K562 (cell line): ENCODE results near the gene NEDD4L. TPM values are rescaled to one million over a fixed set of nuclear protein-coding genes. Genes with fewer than 3 reads are reported as not detected.

Source experiments
- ATAC-seq: fragments of 200-7000 bp; cut with Tn5 transposase; 3 replicates; pipeline ENCODE4 v1.9.1; 2020; ENCODE audit warnings: moderate library complexity
- BruUV-seq: library from RNA; stranded (reverse); fragments of 400-500 nt; replicated peaks from 2 replicates; lab custom pipeline; 2021; lab: Mats Ljungman, UMichigan
- CTCF ChIA-PET: fragments of 300-600 bp; formaldehyde crosslinking; extraction: SDS; loops from one replicate; lab custom pipeline; 2021; ENCODE audit warnings: low intra/inter-chr PET ratio; lab: Yijun Ruan, JAX
- POLR2A ChIA-PET: fragments of 300-600, 350-650 bp; sonication (Branson Sonifier 250); formaldehyde crosslinking; extraction: SDS; loops from one replicate; lab custom pipeline; 2021; ENCODE audit warnings: antibody characterized with exemption, inconsistent platforms; lab: Yijun Ruan, JAX
- DNase-seq, 4 experiments: peaks; one replicate each; pipeline versions ENCODE4 v3.0.0 to v3.0.0-alpha.2; 2011 to 2018; ENCODE audit warnings: low spot score in 3 of 4, mixed read lengths in 3 of 4; ENCODE audit errors: extremely low read depth in 1 of 4
- FAIRE-seq: peaks from 2 replicates; lab custom pipeline; 2011; peaks lifted over from hg19 to GRCh38; lab: Jason Lieb, UNC
- H2AFZ ChIP-seq: 2 replicates; pipeline ENCODE4 v1.6.0; 2011; ENCODE audit warnings: low read depth, low read length, control low read depth, inconsistent platforms
- H3K27ac ChIP-seq: fragments of 200-600 bp; 3 replicates; pipeline ENCODE4 v1.8.0; 2011; ENCODE audit warnings: low read depth, mild to moderate bottlenecking, control low read depth, inconsistent platforms, low read length, moderate library complexity, mixed read lengths; ENCODE audit errors: extremely low read depth
- H3K27me3 ChIP-seq, 2 experiments: fragments of 300-600 bp in 1 of 2; 2 replicates in 1 of 2; 3 replicates in 1 of 2; pipeline versions ENCODE4 v1.6.0 to v1.8.0; 2011; ENCODE audit warnings: inconsistent platforms in 2 of 2, low read length in 2 of 2, mild to moderate bottlenecking in 1 of 2, mixed read lengths in 1 of 2, moderate library complexity in 1 of 2; ENCODE audit not compliant: control insufficient read depth in 2 of 2, insufficient read depth in 2 of 2
- H3K36me3 ChIP-seq: fragments of 300-600 bp; 3 replicates; pipeline ENCODE4 v1.8.0; 2011; ENCODE audit warnings: mild to moderate bottlenecking, low read length, inconsistent platforms; ENCODE audit not compliant: control insufficient read depth, insufficient read depth
- H3K4me1 ChIP-seq, 2 experiments: fragments of 200-600 bp in 1 of 2; replicated peaks in 1 of 2; 2 replicates in 1 of 2; 3 replicates in 1 of 2; pipeline versions ENCODE4 v1.5.1 to v1.8.0; 2011; ENCODE audit warnings: inconsistent platforms in 2 of 2, low read length in 2 of 2, mild to moderate bottlenecking in 1 of 2, mixed read lengths in 1 of 2, moderate library complexity in 1 of 2; ENCODE audit not compliant: control insufficient read depth in 2 of 2, insufficient read depth in 2 of 2
- H3K4me2 ChIP-seq: 2 replicates; pipeline ENCODE4 v1.6.1; 2011; ENCODE audit warnings: low read length, control low read depth, inconsistent platforms, mixed read lengths; ENCODE audit not compliant: insufficient read depth
- H3K4me3 ChIP-seq: fragments of 200-600 bp; sonication (generic), shearing (Covaris generic); 2 replicates; pipeline ENCODE4 v1.5.1; 2016; ENCODE audit warnings: control low read depth, inconsistent platforms
- H3K79me2 ChIP-seq: fragments of 200-600 bp; 3 replicates; pipeline ENCODE4 v1.8.0; 2011; ENCODE audit warnings: low read length, inconsistent platforms; ENCODE audit not compliant: control insufficient read depth, insufficient read depth
- H3K9ac ChIP-seq, 2 experiments: 2 replicates each; pipeline versions ENCODE4 v1.6.0 to v1.6.1; 2011; ENCODE audit warnings: low read depth in 2 of 2, low read length in 2 of 2, control low read depth in 1 of 2, inconsistent platforms in 1 of 2, mild to moderate bottlenecking in 1 of 2, mixed read lengths in 1 of 2; ENCODE audit not compliant: insufficient read depth in 1 of 2
- H3K9me1 ChIP-seq: one replicate; pipeline ENCODE4 v1.6.0; 2011; ENCODE audit warnings: inconsistent platforms, mild to moderate bottlenecking, low read length, moderate library complexity; ENCODE audit not compliant: control insufficient read depth, insufficient read depth
- H3K9me3 ChIP-seq: replicated peaks from 2 replicates; pipeline ENCODE4 v1.5.1; 2011; ENCODE audit warnings: low read depth, low read length, inconsistent platforms; ENCODE audit not compliant: control insufficient read depth, insufficient read depth
- H4K20me1 ChIP-seq: replicated peaks from 2 replicates; pipeline ENCODE4 v1.6.1; 2011; ENCODE audit warnings: low read length, inconsistent platforms, mixed read lengths; ENCODE audit not compliant: control insufficient read depth, insufficient read depth
- CBFB ChIP-seq: sonication (generic); formaldehyde crosslinking; IDR thresholded peaks from 2 replicates; pipeline ENCODE4 v1.4.0; 2020; ENCODE audit warnings: mild to moderate bottlenecking, missing genetic modification reagents
- ESRRA ChIP-seq: fragments of 450-650 bp; IDR thresholded peaks from 2 replicates; pipeline ENCODE4 v1.6.1; 2014; ENCODE audit warnings: low read depth, mild to moderate bottlenecking, moderate library complexity, borderline replicate concordance
- HDGF ChIP-seq: fragments of 450-650 bp; IDR thresholded peaks from 2 replicates; pipeline ENCODE4 v1.6.1; 2016
- ID3 ChIP-seq, 2 experiments: fragments of 250-450 bp in 1 of 2; fragments of 450-650 bp in 1 of 2; sonication (Bioruptor Pico) in 1 of 2; IDR thresholded peaks; 2 replicates each; pipeline versions ENCODE4 v1.6.1 to v1.8.0; 2016 to 2021; ENCODE audit warnings: mild to moderate bottlenecking in 2 of 2, moderate library complexity in 2 of 2, missing compliant biosample characterization in 1 of 2, missing genetic modification characterization in 1 of 2
- KHSRP ChIP-seq: fragments of 450-650 bp; IDR thresholded peaks from 2 replicates; pipeline ENCODE4 v1.6.1; 2017
- LCOR ChIP-seq: sonication (generic); formaldehyde crosslinking; IDR thresholded peaks from 2 replicates; pipeline ENCODE4 v1.8.0; 2022; ENCODE audit warnings: mild to moderate bottlenecking, missing genetic modification reagents
- MBD2 ChIP-seq: sonication (generic); IDR thresholded peaks from 2 replicates; pipeline ENCODE4 v1.6.1; 2016; ENCODE audit warnings: low read depth, borderline replicate concordance
- MTA3 ChIP-seq: fragments of 450-650 bp; formaldehyde crosslinking; IDR thresholded peaks from 2 replicates; pipeline ENCODE4 v1.6.1; 2017; ENCODE audit warnings: mild to moderate bottlenecking, borderline replicate concordance
- NR3C1 ChIP-seq: sonication (generic); formaldehyde crosslinking; IDR thresholded peaks from 2 replicates; pipeline ENCODE4 v1.8.1; 2022; ENCODE audit warnings: missing genetic modification reagents
- TBL1XR1 ChIP-seq, 2 experiments: IDR thresholded peaks; 2 replicates each; pipeline ENCODE4 v1.6.1; 2012; ENCODE audit warnings: improper control_type of control experiment in 2 of 2, low read length in 2 of 2, mild to moderate bottlenecking in 1 of 2
- U2AF2 ChIP-seq: fragments of 200-400 bp; formaldehyde crosslinking; optimal IDR thresholded peaks from 2 replicates; pipeline ENCODE3; 2017; ENCODE audit warnings: low read depth, mild to moderate bottlenecking, low read length
- ZNF224 ChIP-seq: sonication (generic); formaldehyde crosslinking; IDR thresholded peaks from 2 replicates; pipeline ENCODE4 v1.8.0; 2022; ENCODE audit warnings: mild to moderate bottlenecking, missing genetic modification reagents
- ZNF586 ChIP-seq: fragments of 450-650 bp; formaldehyde crosslinking; conservative IDR thresholded peaks from 2 replicates; pipeline ENCODE4 v1.4.0; 2020; ENCODE audit warnings: mild to moderate bottlenecking, moderate library complexity
- whole genome bisulfite sequencing: fragments of 100-300 bp; shearing (Covaris generic); methylation state at CpG from one replicate; pipeline ENCODE4 v1.1.6; 2016; ENCODE audit warnings: low coverage, mixed read lengths; ENCODE audit not compliant: insufficient coverage; ENCODE audit errors: missing lambda C conversion rate; 5-methylcytosine and 5-hydroxymethylcytosine counted together
- in situ Hi-C: fragments of 300-500 bp; cut with MboI; formaldehyde crosslinking; loops from 4 replicates; pipeline ENCODE4 v1.15.0; 2018; ENCODE audit warnings: inconsistent platforms, mixed read lengths
- intact Hi-C: fragments of 100-400 bp; cut with micrococcal nuclease; formaldehyde crosslinking; loops from 2 replicates; pipeline ENCODE4 v1.14.2; 2022
- polyA plus RNA-seq, 8 experiments: library from polyadenylated mRNA; depleted of rRNA in 4 of 8; stranded (reverse) in 5 of 8; unstranded in 3 of 8; fragments of >200 nt; fragmentation: Nextera tagmentation in 2 of 8; fragmentation: Illumina TruSeq in 1 of 8; extraction: Ambion mirVana in 2 of 8; extraction: Trizol in 1 of 8; gene quantifications; 2 replicates each; pipeline versions ENCODE4 v1.2.1 to v1.2.3, GENCODE V29; 2011 to 2014; ENCODE audit warnings: inconsistent platforms in 1 of 8, missing spikeins in 1 of 8
- total RNA-seq, 7 experiments: library from RNA; depleted of rRNA in 6 of 7; stranded (reverse); fragments of >200 nt in 6 of 7; fragmentation: Illumina TruSeq in 2 of 7; extraction: Trizol in 2 of 7; gene quantifications; 2 replicates each; pipeline versions ENCODE4 v1.2.1 to v1.2.3, GENCODE V29; 2011 to 2021; ENCODE audit warnings: low replicate concordance in 1 of 7
- TF ChIP-seq, protein P1 (sequence below): conservative IDR thresholded peaks from 2 replicates; pipeline ENCODE4 v1.6.1; 2011; ENCODE audit warnings: low read depth, mild to moderate bottlenecking, low read length; ENCODE audit not compliant: control insufficient read depth
- TF ChIP-seq, protein P2 (sequence below): sonication (generic); formaldehyde crosslinking; IDR thresholded peaks from 2 replicates; pipeline ENCODE4 v1.8.1; 2023; ENCODE audit warnings: mild to moderate bottlenecking, missing genetic modification reagents, moderate library complexity

NEDD4L gene
- total and polyA plus RNA-seq, 9 of the 15 experiments (the other 6 are each of a cell fraction or from before 2014, with no cell fraction given), result 8.1 to 33.4 (median 19.9) TPM

DNA sequence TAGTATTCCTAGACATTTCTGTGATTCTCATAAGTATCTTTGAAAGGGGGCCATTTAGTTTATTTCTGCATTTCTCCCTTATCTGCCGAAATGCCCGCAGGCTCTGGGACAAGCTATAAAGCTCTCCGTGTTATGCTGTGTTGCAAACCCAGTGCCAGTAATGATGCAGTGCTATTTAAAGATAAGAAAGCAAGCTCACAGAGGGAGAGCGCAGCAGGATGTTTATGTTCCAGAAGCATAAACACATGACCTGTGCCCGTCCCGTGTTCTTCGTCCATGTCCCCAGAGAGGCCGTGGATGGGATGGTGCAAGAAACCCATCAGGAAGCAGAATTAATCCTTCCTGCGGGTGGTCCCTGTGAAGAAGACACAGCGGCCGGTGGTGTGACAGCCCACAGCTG, 99.4 kb downstream of the NEDD4L start:
- Histone ChIP-seq H4K20me1 (no peaks in the 10 kb centered on the region; the same call in 1 of the 2 replicates), H3K36me3 (no peaks in the 10 kb centered on the region), H3K27me3 (no peaks in the 10 kb centered on the region), H3K4me1 (no peaks in the 10 kb centered on the region; a peak in 2 of 5 replicates), H2AFZ (no peak overlapping the region), H3K9me3 (no peaks in the 10 kb centered on the region; the same call in 1 of the 2 replicates), H3K27ac (no peak overlapping the region), H3K9ac (no peak overlapping the region), H3K4me3 (no peak overlapping the region), H3K4me2 (no peak overlapping the region), H3K79me2 (peaks cover 6% of the 10 kb centered on the region; the same call in 1 of the 3 replicates), H3K9me1 (no peaks in the 10 kb centered on the region)
- intact Hi-C loops, result no loop called here
- 73% methylated on average over 10 of the region's 11 CpGs for WGBS
- DNase-seq (no peak), FAIRE-seq (no peak), ATAC-seq (no peak)
- CTCF ChIA-PET, result no interaction called here
- TF ChIP-seq U2AF2, result no peak
- no peak for TF ChIP-seq LCOR
- no peak for TF ChIP-seq TBL1XR1 (IDR thresholded peaks at IDR 0.05; ENCODE audit: low read length in 2 of 2)
- no peak for TF ChIP-seq ESRRA
- no peak for TF ChIP-seq MTA3
- POLR2A ChIA-PET, result no interaction called here
- no TSS peak for BruUV-seq
- in situ Hi-C loops, result loop anchor here (25.0 kb wide), 1 partner anchor 256 kb away; no protein-coding TSS in a partner anchor

GRCh38 chr18:58144106-58144505, 100.1 kb downstream of the NEDD4L start:
- Histone ChIP-seq H3K4me3 (no peak overlapping the region), H3K27me3 (no peaks in the 10 kb centered on the region), H3K79me2 (peaks cover 6% of the 10 kb centered on the region; the same call in 1 of the 3 replicates), H3K9me3 (no peaks in the 10 kb centered on the region; the same call in 1 of the 2 replicates), H3K27ac (no peak overlapping the region), H3K4me2 (no peak overlapping the region), H2AFZ (no peak overlapping the region), H4K20me1 (no peaks in the 10 kb centered on the region; the same call in 1 of the 2 replicates), H3K9ac (no peak overlapping the region), H3K36me3 (no peaks in the 10 kb centered on the region), H3K4me1 (no peaks in the 10 kb centered on the region; a peak in 2 of 5 replicates), H3K9me1 (no peaks in the 10 kb centered on the region)
- ATAC-seq (no peak), DNase-seq (no peak), FAIRE-seq (no peak)
- intact Hi-C loops (no loop called here), in situ Hi-C loops (loop anchor here (25.0 kb wide), 1 partner anchor 257 kb away; no protein-coding TSS in a partner anchor)
- BruUV-seq, result no TSS peak
- CTCF ChIA-PET, result no interaction called here
- WGBS, result 65% methylated on average over 3 of the region's 4 CpGs
- POLR2A ChIA-PET, result no interaction called here
- no peak for TF ChIP-seq ZNF586 (CRISPR knock-in tag)
- no peak for TF ChIP-seq CBFB (CRISPR knock-in tag)
- TF ChIP-seq ID3 (CRISPR knock-in tag; IDR thresholded peaks at IDR 0.05), result no peak
- no peak for TF ChIP-seq ID3 (tag; IDR thresholded peaks at IDR 0.05)
- no peak for TF ChIP-seq NR3C1 (CRISPR knock-in tag)
- no peak for TF ChIP-seq MBD2
- no peak for TF ChIP-seq KHSRP
- TF ChIP-seq ZNF224 (CRISPR knock-in tag), result no peak
- TF ChIP-seq, protein P1, sequence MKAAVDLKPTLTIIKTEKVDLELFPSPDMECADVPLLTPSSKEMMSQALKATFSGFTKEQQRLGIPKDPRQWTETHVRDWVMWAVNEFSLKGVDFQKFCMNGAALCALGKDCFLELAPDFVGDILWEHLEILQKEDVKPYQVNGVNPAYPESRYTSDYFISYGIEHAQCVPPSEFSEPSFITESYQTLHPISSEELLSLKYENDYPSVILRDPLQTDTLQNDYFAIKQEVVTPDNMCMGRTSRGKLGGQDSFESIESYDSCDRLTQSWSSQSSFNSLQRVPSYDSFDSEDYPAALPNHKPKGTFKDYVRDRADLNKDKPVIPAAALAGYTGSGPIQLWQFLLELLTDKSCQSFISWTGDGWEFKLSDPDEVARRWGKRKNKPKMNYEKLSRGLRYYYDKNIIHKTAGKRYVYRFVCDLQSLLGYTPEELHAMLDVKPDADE, result no peak
- TF ChIP-seq, protein P2, sequence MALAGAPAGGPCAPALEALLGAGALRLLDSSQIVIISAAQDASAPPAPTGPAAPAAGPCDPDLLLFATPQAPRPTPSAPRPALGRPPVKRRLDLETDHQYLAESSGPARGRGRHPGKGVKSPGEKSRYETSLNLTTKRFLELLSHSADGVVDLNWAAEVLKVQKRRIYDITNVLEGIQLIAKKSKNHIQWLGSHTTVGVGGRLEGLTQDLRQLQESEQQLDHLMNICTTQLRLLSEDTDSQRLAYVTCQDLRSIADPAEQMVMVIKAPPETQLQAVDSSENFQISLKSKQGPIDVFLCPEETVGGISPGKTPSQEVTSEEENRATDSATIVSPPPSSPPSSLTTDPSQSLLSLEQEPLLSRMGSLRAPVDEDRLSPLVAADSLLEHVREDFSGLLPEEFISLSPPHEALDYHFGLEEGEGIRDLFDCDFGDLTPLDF, result no peak
- no peak for TF ChIP-seq HDGF
